HepG2 (cell line): ENCODE measurements around the gene ANKRD55. TPM values are rescaled to one million over a fixed set of nuclear protein-coding genes. Genes with fewer than 3 reads are reported as not detected.
A peak's percentile ranks its signal among the peaks of the same experiment; 100 is the strongest.

Experiments
- AKAP8 ChIP-seq: sonication (generic); formaldehyde crosslinking; IDR thresholded peaks from 2 replicates; pipeline ENCODE4 v1.5.1; 2020; ENCODE audit warnings: mild to moderate bottlenecking, missing genetic modification reagents
- ARID3A ChIP-seq: IDR thresholded peaks from 2 replicates; pipeline ENCODE4 v1.6.1; 2012; ENCODE audit warnings: low read depth, low read length, improper control_type of control experiment
- DMAP1 ChIP-seq: IDR thresholded peaks from 2 replicates; pipeline ENCODE4 v1.6.1; 2016
- JARID2 ChIP-seq: sonication (generic); formaldehyde crosslinking; IDR thresholded peaks from 2 replicates; pipeline ENCODE4 v1.8.1; 2023; ENCODE audit warnings: missing genetic modification reagents, inconsistent platforms; ENCODE audit not compliant: insufficient replicate concordance
- NR0B2 ChIP-seq: sonication (generic); formaldehyde crosslinking; IDR thresholded peaks from 2 replicates; pipeline ENCODE4 v1.4.0; 2020; ENCODE audit warnings: mild to moderate bottlenecking, missing genetic modification reagents
- NR2C2 ChIP-seq: sonication (generic); formaldehyde crosslinking; IDR thresholded peaks from 2 replicates; pipeline ENCODE4 v1.4.0; 2020; ENCODE audit warnings: missing genetic modification reagents, mild to moderate bottlenecking, moderate library complexity, borderline replicate concordance
- SPEN ChIP-seq: sonication (generic); formaldehyde crosslinking; IDR thresholded peaks from 2 replicates; pipeline ENCODE4 v1.5.1; 2020; ENCODE audit warnings: low read depth, mild to moderate bottlenecking, missing genetic modification reagents
- STAT5B ChIP-seq: sonication (generic); formaldehyde crosslinking; IDR thresholded peaks from 2 replicates; pipeline ENCODE4 v1.4.0; 2020; ENCODE audit warnings: missing genetic modification reagents
- TRAFD1 ChIP-seq: sonication (generic); formaldehyde crosslinking; IDR thresholded peaks from 2 replicates; pipeline ENCODE4 v1.5.1; 2020; ENCODE audit warnings: missing genetic modification reagents, mild to moderate bottlenecking, borderline replicate concordance
- ZBTB3 ChIP-seq: sonication (generic); formaldehyde crosslinking; IDR thresholded peaks from 2 replicates; pipeline ENCODE4 v1.4.0; 2020; ENCODE audit warnings: low read depth, mild to moderate bottlenecking, moderate library complexity, missing genetic modification reagents, borderline replicate concordance
- ZBTB44 ChIP-seq: sonication (generic); formaldehyde crosslinking; IDR thresholded peaks from 2 replicates; pipeline ENCODE4 v1.4.0; 2020; ENCODE audit warnings: missing genetic modification reagents
- ZHX2 ChIP-seq, 2 experiments: sonication (generic) in 1 of 2; formaldehyde crosslinking in 1 of 2; IDR thresholded peaks; 2 replicates each; pipeline versions ENCODE4 v1.6.1 to v1.9.0; 2014 to 2022; ENCODE audit warnings: antibody characterized with exemption in 1 of 2, borderline replicate concordance in 1 of 2, inconsistent platforms in 1 of 2, low read depth in 1 of 2, missing genetic modification reagents in 1 of 2
- ZNF232 ChIP-seq: sonication (generic); formaldehyde crosslinking; IDR thresholded peaks from 2 replicates; pipeline ENCODE4 v1.4.0; 2020; ENCODE audit warnings: missing genetic modification reagents, borderline replicate concordance
- ZNF263 ChIP-seq: sonication (generic); formaldehyde crosslinking; IDR thresholded peaks from 2 replicates; pipeline ENCODE4 v1.4.0; 2020; ENCODE audit warnings: missing genetic modification reagents
- ZNF468 ChIP-seq: sonication (generic); formaldehyde crosslinking; IDR thresholded peaks from 2 replicates; pipeline ENCODE4 v1.8.0; 2022; ENCODE audit warnings: mild to moderate bottlenecking, moderate library complexity, missing genetic modification reagents
- ZNF556 ChIP-seq: sonication (generic); formaldehyde crosslinking; IDR thresholded peaks from 2 replicates; pipeline ENCODE4 v1.4.0; 2020; ENCODE audit warnings: mild to moderate bottlenecking, missing genetic modification reagents, borderline replicate concordance
- ZSCAN9 ChIP-seq: IDR thresholded peaks from 2 replicates; pipeline ENCODE4 v1.6.1; 2016; ENCODE audit warnings: borderline replicate concordance
- polyA plus RNA-seq, 8 experiments: library from polyadenylated mRNA; depleted of rRNA in 3 of 8; stranded (reverse) in 7 of 8; unstranded in 1 of 8; fragments of >200 nt; fragmentation: Illumina TruSeq in 4 of 8; extraction: Trizol in 4 of 8; gene quantifications; 2 replicates each; pipeline versions ENCODE4 v1.2.1 to v1.2.3, GENCODE V29; 2011 to 2016; ENCODE audit warnings: low read depth in 4 of 8, missing spikeins in 1 of 8, mixed read lengths in 1 of 8; ENCODE audit not compliant: insufficient read depth in 1 of 8
- total RNA-seq, 5 experiments: library from RNA; depleted of rRNA; stranded (reverse); fragments of >200 nt; fragmentation: Illumina TruSeq; extraction: Trizol; gene quantifications; 2 replicates each; pipeline ENCODE4 v1.2.3, GENCODE V29; 2016; ENCODE audit warnings: low read depth in 1 of 5

Gene ANKRD55
- total and polyA plus RNA-seq, 2 of the 13 experiments (the other 11 are each of a cell fraction or from before 2014, with no cell fraction given) = 0.11 to 0.28 TPM

GRCh38 chr5:56211298-56211865, 21.7 kb downstream of the ANKRD55 start (continued):
- TF ChIP-seq AKAP8 (CRISPR knock-in tag) (peak; percentile 82; the same call in 1 of the 2 replicates), STAT5B (CRISPR knock-in tag) (no peak), ZNF468 (CRISPR knock-in tag) (no peak), ZHX2 (IDR thresholded peaks at IDR 0.05; ENCODE audit: low read depth) (no peak), ZHX2 (CRISPR knock-in tag; IDR thresholded peaks at IDR 0.05; ENCODE audit: borderline replicate concordance) (no peak), SPEN (CRISPR knock-in tag) (peak; percentile 67; the same call in 1 of the 2 replicates), NR2C2 (CRISPR knock-in tag) (peak; percentile 95), TRAFD1 (CRISPR knock-in tag) (no peak), ZNF556 (CRISPR knock-in tag) (peak; percentile 66; the same call in 1 of the 2 replicates), JARID2 (no peak), ARID3A (peak; percentile 47; the same call in 1 of the 2 replicates), NR0B2 (CRISPR knock-in tag) (no peak), ZSCAN9 (CRISPR knock-in tag) (peak; percentile 89), ZNF232 (CRISPR knock-in tag) (peak; percentile 30; the same call in 1 of the 2 replicates), ZBTB44 (CRISPR knock-in tag) (no peak), ZNF263 (CRISPR knock-in tag) (peak; percentile 19; the same call in 1 of the 2 replicates), DMAP1 (peak; percentile 60; the same call in 1 of the 2 replicates), ZBTB3 (no peak)
